Colon (tissue), 2 donors: ENCODE results near the gene SARDH.
"Not testable (repeated sequence)": the region's sequence is repeated elsewhere in the genome, so short reads cannot be mapped to it uniquely, and the experiment has no call there.

Source experiments
- FAIRE-seq: peaks from 2 replicates; lab custom pipeline; 2012; peaks lifted over from hg19 to GRCh38; lab: Jason Lieb, UNC
- donor health status: control.
- donor health status: control.

Gene SARDH

DNA sequence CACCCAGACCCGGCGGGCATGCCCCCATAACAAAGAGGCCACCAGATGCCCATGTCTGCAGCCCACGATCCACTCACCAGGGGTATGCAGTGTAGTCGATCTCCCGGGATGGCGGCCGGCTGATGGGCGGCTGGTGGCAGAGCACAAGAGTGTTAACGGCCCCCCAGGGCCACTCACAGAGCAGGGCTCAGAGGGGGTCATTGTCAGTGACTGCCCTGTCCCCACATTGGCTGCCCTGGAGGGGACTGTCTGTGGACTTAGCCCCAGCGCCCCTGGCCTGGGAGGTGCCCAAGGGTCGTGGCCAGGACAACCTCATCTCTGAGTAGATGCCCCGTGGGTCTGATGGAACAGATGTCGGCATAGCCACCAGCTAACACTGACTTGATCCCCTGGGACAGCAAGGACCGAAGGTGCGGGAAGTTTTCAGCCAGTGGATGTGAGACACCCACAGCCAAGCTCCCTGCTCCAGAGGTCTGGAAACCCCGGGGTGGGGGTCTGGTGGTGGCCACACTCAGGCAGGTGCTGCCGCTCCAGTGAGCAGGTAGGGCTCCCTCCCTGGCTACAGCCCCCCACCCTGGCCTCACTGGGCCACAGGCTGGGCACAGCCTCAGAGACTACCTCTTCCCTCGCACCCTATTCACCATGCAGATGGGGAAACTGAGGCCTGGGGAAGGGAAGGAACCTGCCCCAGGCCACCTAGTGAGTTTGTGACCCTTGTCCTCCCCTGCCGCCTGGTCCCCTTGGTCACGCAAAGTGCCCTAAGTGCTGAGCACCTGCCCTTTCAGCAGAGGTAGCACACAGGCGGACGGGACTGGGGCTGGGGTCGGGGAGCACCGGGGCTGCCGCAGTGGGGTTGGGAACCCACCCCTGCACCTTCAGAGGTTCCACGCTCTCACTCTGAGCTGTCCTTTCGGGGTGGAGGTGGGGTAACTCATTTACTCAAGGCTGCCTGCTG, 38.1 kb upstream of the SARDH start:
- no peak for FAIRE-seq

DNA sequence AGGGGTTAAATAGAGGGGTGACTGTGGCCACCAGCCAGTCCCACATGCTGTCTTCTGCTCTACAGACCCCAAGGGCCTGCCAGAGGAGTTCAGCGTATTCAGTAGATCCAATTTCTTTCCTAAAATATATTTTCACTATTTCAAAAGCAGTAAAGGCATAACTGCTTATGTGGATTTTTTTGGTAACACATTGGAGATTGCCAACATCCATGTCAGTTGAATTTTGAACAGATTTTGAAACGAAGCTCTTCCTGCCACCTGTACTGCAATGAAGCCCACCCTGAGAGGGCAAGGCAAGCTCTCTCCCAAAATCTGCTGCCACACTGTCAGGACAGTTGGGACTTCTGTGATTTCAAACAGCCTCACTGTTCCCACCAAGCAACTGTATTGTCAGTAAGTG, 37.1 kb upstream of the SARDH start:
- no peak for FAIRE-seq

DNA sequence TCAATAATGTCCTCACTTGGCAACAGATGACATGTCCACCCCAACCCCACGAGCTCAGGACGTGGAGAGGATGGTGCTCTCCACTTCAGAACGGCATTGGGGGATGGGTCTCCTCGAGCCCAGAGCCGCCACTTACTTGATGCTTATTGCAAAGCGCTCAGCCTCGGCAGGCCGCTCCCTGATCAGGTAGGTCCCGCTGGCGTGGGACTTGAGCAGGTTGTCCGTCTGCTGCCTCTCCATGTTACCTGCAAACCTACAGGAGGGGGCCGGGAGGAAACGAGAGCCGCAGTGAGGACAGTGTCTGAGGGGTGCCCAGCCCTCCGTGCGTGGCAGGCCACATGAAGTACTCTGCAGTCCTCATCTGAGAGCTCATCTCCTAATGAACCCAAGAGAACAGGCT, 36.6 kb upstream of the SARDH start:
- FAIRE-seq = no peak

DNA sequence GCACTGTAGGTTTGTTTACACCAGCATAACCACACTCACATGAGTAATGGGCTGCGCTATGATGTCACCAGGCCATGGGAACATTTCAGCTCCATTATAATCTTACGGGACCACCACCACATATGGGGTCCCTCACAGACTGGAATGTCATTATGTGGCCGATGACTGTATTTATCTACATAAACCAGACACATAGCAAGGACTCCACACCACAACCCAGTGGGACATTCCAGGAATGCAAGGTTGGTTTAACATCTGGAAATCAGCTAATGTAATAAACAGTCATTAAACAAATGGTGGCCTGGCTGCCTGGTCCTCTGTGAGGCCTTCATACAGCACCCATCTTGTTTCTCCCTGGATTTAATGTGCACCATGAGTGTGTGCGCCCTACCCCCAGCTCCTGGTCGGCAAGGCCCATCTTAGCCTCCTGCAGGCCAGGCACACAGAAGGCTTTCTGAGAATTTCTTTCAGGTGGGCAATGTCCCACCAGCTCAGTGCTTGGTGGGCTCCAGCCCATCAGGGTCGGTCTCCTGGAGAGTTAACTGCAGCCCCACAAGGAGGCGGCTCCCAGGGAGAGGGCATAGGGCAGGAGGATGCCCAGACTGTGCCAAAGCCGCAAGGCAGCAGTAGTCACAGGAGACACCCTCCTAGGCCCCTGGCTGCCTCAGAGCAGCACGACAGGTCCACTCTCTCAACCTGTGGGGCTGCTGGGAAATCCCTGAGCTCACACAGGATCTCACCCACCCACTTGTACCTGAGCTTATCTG, 35.9 kb upstream of the SARDH start:
- no peak for FAIRE-seq

DNA sequence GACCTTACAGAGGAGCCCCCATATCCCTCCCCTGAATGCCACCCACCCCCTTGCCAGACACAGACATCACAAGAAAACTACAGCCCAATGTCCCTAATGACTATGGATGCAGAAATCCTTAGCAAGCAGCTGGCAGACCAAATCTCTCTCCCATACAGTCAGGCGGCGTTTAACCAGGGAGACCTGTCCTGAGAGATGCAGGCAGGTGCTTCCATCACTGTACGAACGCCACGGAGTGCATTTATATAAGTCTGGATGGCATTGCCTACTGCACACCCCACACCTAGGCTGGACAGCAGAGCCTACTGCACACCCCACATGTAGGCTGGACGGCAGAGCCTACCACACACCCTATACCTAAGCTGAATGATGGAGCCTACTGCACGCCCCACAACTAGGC, 34.4 kb upstream of the SARDH start:
- FAIRE-seq = no peak

DNA sequence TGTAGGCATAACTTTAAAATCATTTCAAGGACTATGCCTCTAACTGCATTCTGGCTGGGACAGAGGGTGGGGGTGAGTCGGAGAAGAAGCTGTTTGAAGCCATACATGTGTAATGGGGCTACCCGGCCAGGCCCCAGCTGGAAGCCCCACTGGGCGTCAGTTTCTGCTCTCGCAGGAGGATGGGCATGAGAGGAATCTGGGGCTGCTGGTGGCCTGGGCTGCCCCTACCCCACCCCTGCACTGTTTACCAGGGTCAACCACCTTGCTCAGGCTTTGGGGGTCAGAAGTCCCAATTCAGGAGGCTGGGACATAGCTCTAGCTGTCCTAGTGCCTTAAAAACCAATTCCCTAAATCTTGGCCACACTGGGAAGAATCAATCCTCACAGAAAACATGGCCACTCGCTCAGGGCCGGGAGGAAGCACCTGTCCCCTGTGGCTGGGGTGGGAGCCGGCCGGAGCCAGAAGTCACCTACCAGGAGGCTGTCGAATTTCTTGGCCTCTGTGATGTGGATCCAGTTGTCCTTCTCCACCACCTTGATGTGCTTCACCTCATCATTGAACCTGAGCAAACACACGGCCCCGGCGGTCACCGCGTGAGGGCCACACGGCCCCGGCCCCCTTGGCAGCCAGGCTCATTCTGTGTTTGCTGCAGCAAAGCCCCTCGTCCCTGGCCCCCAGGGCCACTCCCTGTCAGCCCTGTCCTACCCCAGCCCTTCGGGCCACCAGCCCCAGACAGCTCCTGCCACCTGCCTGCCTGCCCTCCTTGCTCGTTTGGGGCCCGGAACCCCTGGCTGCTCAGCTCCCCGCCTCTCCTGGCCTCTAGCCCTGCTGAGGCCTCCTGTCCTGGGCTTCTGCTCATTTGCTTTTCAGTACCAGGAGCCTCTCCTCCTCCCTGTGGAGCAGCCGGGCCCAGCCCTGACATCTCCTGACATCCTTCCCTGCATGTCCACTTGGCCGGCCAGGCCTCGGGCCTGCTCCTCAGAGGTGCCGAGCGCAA, 33.6 kb upstream of the SARDH start:
- FAIRE-seq = no peak

DNA sequence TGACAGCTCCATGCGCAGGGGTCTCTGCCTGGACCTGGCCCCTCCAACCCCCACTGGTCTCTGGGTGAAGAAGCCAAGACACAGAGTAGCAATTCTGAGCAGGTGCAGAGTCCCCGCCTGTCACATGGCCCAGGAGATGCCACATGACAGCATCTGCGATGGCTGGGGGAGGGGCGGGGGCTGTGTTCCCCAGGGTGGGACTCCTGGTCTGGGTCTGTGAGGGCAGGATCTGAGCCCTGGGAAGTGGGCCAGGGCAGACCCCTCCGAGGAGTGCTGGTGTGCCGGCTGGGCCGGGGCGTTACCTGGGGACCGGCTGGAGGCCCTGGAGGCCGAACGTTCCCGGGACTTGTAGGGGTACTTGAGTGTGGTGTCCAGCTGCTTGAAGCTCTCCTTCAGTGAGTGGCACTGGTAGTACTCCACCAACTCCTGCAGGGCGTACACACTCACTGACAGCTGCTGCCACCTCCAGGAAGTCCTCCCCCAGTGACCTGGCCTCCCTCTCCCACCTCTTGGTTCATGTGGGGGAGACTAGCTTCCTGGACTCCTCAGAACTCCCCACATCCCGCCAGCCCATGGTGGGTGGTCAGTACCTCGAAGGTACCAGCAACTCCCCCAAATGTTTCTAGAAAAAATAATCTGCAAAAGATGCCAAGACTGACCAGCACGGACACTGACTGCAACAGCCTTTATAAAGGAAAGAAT, 32.1 kb upstream of the SARDH start:
- FAIRE-seq = no peak

DNA sequence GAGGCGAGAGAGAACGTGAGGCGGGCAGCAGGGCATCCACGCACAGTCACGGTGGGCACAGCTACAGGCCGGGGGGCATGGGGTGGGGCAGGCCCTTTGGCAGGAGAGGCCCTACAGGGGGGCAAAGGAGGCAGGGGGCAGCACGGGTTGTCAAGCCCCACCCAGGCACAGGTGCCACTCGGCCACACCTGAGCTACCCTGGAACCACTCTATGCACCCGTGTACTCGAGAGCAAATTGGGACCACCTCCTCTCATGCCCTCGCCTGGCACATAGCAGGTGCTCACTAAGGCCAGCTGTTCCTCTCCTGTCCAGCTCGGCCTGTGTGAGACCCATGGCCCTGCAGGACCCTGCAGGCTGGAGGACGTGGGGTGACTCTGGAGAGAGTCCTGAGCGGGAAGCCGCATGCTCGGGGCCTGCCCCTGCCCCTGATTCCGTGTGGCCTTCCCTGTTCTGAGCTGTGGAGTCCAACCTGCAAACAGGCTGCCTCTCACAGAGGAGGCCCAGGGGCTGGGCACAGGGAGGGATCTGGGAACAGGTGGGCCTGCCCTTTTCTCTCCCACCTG, 31.4 kb upstream of the SARDH start:
- no peak for FAIRE-seq

DNA sequence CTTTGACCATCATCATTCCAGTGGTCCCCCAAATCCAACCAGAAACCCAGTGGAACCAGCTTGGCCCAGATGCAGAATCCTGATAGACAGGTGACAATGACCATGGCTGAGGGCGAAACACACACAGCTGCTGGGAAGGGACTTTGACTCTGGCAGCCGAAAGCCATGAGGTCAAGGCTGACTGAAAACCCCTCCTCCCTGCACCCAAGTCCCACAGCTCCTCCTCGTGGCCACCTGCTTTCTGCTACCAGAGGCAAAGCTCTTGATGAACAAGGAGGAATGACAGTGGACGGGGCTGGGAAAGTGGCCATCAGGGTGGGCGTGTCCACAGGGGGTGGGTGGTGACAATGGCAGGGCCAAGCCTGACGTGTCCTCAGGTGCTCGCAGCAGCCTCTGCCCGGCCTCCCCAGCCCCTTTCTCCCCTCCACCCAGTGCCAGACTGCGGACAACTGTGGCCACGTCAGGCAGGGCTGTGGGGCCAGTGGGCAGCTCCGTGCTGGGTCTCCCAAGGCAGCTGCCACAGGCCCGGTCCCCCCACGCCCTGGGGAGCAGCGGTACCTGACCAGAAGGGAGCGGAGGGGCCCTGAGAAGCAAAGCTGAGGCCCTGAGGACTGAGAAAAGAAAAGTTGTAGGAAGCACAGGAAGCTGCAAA, 30.8 kb upstream of the SARDH start:
- no peak for FAIRE-seq

DNA sequence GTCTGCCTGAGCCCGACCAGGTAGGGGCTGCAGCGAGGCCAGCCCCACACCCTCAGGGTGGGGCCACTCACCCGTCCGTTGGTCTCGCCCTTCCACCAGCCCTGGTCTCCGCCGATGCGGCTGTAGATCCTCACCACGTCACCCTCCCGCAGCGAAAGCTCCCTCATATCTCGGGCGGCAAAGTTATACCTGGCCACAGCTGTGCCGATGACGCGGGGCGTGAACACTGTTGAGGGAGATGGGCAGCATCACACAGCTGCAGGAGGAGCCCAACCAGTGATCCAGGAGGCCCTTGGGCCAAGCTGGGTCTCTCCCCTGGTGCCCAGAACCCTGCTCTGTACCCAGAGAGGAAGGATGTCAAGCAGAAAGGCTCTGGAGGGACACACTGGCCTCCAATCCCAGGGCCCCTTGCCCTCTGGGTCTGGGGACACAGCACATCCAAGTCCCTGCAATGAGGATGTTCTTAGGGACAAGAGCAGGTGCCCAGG, 30.3 kb upstream of the SARDH start:
- FAIRE-seq = no peak

DNA sequence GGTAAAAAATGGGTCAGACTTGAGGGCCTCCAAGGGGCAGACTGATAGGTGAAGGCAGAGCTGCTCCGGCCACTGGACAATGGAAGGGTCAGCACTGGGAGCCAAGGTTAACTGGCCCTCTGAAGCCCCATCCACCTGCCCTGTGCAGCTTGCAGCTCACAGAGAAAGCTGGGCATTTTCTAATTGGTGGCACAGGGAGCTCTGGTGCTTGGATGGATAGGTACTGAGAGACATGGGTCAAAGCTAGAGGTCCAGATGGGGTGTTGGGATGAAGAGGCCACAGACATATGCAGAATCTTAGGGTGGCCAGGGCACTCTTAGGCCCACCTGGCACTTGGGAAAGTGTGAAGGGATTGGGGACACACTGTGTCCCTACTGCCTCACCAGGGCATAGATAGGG, 29.5 kb upstream of the SARDH start:
- FAIRE-seq = no peak

DNA sequence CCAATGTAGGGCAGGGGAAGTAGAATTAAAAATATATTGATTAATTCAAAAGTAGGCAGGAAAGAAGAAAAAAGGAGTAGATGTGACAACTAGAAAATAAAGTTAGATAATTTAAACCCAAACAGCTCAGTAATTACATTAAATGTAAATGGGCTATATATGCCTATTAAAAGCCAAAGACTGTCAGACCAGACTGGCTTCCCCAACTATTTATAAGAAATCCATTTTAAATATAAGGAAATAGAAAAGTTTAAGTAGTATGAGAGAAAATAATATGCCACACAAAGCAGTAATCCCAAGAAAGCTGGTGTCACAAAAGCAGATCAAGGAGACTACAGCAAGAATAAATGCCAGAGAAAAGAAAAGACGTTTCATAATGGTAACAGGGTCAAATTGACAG, 28.9 kb upstream of the SARDH start:
- FAIRE-seq = no peak

DNA sequence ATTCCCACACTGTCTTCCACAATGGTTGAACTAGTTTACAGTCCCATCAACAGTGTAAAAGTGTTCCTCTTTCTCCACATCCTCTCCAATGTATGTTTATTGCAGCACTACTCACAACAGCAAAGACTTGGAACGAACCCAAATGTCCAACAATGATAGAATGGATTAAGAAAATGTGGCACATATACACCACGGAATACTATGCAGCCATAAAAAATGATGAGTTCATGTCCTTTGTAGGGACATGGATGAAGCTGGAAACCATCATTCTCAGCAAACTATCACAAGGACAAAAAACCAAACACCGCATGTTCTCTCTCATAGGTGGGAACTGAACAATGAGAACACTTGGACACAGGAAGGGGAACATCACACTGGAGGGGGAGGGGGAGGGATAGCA, 28.1 kb upstream of the SARDH start:
- FAIRE-seq = not testable (repeated sequence)

DNA sequence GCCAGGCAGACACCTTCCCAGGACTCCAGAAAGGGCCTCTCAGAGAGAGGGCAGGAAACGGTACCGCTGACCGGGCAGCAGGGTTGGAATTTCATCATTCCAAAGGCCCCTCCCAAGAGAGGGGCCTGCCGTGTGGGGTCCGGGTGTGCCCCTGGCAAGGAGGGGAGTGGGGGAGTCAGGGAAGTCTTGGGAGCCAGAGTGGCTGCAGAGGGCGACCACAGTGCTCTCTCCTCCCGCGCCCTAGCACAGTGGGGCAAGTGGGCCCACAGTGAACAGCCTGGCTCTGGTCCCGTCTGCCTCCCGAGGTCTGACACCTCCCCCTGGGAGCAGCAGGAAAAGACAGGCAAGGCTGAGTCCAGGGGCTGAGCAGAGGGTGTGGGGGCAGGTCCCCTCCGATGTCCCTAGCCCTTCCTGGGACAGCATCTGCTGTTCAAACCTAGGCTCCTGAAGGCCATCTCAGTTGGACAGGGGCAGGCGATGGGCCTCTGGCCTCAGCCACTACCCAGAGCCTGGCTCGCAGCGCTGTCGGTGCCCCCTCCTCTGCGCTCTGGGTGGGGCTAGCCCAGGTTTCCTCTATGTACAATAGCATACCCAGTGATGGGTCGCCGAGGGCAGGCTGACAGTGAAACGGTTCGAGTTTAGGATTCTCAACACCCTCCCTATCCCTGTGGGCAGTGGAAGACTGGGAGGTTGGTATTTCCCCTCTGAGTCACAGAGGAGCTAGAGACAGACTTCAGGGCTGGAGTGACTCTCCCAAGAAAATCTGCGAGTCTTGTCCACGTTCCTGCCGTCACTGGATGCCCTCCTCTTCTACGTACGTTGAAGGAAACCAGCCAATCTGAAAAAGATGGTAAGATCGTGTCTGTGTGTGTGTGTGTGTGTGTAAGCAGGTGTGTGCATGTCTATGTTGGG, 25.4 kb upstream of the SARDH start:
- FAIRE-seq = no peak

DNA sequence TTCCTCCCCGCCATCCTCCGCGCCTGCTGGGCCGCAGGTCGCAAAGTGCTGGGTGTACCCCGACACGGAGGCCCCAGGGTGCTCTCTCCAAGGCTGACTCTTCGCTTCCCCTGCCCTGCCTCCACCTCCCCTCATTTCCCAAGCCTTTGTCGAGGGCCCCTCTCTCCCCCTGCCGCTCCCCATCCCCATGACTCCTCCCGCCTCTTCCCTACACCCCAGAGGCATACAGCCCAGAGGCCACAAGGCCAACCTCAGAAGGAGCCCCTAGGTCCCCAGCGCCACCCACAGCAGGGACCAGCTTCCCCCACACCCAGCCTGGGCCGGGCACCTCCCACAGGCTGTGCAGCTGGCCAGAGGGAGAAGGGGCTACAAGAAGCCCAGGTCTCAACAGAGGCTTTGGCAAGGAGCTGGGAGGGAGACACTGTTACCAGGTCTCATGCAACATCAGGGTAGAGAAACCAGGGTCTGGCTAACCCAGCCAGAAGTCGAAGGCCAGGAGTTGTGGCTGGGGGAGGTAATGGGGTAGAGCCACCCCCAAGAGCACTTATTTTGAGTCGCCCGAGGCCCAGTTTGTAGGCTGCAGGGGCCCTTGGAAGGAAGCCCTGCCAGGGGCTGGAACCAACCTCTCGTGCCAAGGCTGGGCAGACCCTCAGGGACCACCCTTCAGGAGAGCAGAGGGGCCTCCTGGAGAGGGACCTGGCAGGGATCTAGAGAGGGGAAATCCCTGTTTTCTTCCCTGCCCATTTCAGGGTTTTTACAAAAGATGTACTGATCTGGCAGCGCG, 24.5 kb upstream of the SARDH start:
- no peak for FAIRE-seq

DNA sequence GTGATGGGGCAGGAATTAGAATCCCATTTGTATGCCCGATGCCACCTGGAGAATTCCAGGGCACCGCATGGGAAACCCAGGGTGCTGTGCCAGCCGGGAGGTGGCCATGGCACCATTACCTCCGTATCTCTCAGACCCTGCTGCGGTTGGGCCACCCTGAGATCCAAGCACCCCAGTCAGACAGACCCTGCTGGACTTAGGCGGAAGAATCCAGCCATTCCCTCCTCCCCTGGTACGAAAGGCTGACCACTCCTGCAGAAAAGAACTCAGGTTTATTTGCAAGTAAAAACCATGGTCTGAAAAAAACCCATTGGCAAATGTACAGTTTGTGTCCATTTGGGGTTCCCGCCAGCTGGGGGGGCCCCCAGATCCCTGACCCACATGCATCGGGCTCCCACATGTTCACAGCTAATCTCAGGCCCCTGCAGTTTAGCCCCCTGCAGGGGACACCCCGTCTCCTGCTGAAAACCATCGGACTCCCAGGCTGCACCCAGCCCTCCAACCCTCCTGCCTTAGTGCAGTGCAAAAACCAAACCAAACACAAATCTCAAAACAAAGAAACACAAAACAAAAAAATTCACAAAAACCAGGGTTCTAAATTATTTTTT, 23.6 kb upstream of the SARDH start:
- no peak for FAIRE-seq

DNA sequence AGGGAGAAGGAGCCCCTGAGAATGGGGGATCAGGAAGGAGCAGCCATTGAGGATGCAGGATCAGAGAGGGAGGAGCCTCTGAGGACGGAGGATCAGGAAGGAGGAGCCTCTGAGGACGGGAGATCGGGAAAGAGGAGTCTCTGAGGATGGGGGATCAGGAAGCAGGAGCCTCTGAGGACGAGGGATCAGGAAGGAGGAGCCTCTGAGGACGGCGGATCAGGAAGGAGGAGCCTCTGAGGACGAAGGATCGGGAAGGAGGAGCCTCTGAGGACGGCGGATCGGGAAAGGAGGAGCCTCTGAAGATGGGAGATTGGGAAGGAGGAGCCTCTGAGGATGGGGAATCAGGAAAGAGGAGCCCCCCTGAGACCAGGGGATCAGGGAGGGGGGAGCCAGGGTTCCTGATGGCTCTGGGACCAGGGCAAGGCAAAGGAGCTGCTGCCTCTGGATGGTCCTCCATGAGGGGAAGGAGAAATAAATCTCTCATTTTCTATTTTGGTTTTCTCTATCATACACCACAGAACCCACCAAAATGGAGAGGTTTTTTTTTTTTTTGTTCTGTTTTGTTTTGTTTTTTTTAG, 22.6 kb upstream of the SARDH start:
- FAIRE-seq = no peak

DNA sequence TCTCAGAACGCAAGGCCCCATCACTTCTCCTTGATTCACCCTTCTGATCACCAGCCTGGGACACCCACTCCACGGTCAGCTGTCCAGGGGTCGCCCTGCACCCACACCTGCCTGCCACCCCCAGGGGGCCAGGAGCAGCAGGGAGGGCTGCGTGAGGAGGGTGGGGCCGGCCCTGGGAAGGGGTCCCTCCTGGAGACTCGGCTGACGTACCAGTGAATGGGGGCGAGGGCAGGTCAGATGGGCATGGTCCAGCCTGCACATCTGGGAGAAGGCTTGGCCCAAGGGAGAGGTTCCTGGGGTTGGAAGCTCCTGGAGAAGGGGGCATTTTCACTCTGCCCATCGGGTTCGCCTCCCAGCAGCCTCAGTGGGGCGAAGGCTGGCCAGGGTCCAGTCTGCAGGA, 21.8 kb upstream of the SARDH start:
- FAIRE-seq = no peak
